B cell (primary cell): ENCODE measurements around the gene PHTF2.

Experiments
- EZH2 ChIP-seq: IDR thresholded peaks from 2 replicates; pipeline ENCODE4 v1.6.1; 2012; ENCODE audit warnings: borderline replicate concordance, low read depth, mild to moderate bottlenecking, moderate library complexity, low read length; ENCODE audit not compliant: insufficient read depth, poor library complexity, severe bottlenecking
- TF ChIP-seq, protein P1 (sequence below): fragments of 200-600 bp; IDR thresholded peaks from one replicate; pipeline ENCODE4 v1.8.0; 2022; ENCODE audit warnings: antibody characterized with exemption, mild to moderate bottlenecking

DNA sequence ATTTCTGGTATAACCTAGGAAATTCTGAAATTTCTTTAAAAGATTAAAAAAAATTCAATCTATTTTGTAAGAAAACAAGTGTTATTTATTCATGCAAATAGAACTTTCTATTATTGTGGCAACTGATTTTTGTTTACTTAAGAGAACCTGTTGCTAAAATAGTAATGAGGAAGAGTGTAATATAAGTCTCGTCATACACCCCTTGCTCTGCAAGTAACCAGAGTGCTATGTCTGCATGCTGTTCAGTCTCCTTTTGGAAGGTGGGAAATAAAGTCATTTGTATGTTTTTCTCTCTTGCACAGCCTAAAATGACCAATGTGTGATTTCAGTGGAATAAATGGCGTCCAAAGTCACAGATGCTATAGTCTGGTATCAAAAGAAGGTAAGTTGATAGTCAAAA lies 41.3 kb downstream of the PHTF2 start:
- no peak for TF ChIP-seq EZH2
- TF ChIP-seq, protein P1, sequence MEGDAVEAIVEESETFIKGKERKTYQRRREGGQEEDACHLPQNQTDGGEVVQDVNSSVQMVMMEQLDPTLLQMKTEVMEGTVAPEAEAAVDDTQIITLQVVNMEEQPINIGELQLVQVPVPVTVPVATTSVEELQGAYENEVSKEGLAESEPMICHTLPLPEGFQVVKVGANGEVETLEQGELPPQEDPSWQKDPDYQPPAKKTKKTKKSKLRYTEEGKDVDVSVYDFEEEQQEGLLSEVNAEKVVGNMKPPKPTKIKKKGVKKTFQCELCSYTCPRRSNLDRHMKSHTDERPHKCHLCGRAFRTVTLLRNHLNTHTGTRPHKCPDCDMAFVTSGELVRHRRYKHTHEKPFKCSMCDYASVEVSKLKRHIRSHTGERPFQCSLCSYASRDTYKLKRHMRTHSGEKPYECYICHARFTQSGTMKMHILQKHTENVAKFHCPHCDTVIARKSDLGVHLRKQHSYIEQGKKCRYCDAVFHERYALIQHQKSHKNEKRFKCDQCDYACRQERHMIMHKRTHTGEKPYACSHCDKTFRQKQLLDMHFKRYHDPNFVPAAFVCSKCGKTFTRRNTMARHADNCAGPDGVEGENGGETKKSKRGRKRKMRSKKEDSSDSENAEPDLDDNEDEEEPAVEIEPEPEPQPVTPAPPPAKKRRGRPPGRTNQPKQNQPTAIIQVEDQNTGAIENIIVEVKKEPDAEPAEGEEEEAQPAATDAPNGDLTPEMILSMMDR, result no peak
